Keratinocyte (primary cell): ENCODE results near the gene TRO.

Experiments used
- CTCF ChIP-seq, 3 experiments: IDR thresholded peaks in 1 of 3; conservative IDR thresholded peaks in 1 of 3; optimal IDR thresholded peaks in 1 of 3; 2 replicates in 2 of 3; 3 replicates in 1 of 3; pipeline versions ENCODE3 to v1.5.1; 2011; ENCODE audit warnings: low read length in 3 of 3, mild to moderate bottlenecking in 3 of 3, moderate library complexity in 2 of 3, control low read depth in 1 of 3, inconsistent platforms in 1 of 3; ENCODE audit not compliant: insufficient read depth in 2 of 3; ENCODE audit errors: extremely low read depth in 1 of 3
- EZH2 ChIP-seq: IDR thresholded peaks from one replicate; pipeline ENCODE4 v1.6.1; 2012; ENCODE audit warnings: inconsistent platforms, mild to moderate bottlenecking, low read length, moderate library complexity

GRCh38 chrX:54979432-54979831 is 58.8 kb downstream of the TRO start:
- TF ChIP-seq CTCF (optimal IDR thresholded peaks at IDR 0.05 in 1 of 3, IDR thresholded peaks at IDR 0.05 in 1 of 3, conservative IDR thresholded peaks at IDR 0.05 in 1 of 3; ENCODE audit: extremely low read depth in 1 of 3, insufficient read depth in 2 of 3, low read length in 3 of 3) (no peak), EZH2 (no peak)
